ENCODE measurements around the gene ADCYAP1R1. TPM values are rescaled to one million over a fixed set of nuclear protein-coding genes. Genes with fewer than 3 reads are reported as not detected.

ADCYAP1R1 gene
- total RNA-seq, 1 donor from 2014 or later = 7.8 TPM

DNA sequence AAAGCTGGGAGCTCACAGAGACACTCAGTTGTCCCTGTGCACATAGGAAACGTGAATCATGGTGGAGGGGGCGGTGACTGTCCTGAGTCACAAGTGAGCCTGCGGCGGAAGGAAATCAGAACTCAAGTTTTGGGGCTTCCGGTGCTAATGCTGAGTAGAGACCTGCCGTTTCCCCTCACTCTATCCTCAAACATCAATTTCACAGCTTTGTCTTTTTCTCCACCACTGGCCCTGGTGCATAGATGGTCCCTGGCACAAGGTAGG is 21.9 kb downstream of the ADCYAP1R1 start:
- no peaks in the 10 kb centered on the region for H3K4me1 ChIP-seq
- no peak for DNase-seq (ENCODE audit: low spot score in 2 of 2)
- H3K4me3 ChIP-seq = no peak overlapping the region
- H3K27me3 ChIP-seq = no peaks in the 10 kb centered on the region
- intact Hi-C loops (cut with DNase I) = no loop called here
- no peaks in the 10 kb centered on the region for H3K9me3 ChIP-seq
- H3K27ac ChIP-seq = no peak overlapping the region
- H3K36me3 ChIP-seq = no peaks in the 10 kb centered on the region
- TF ChIP-seq, protein P1, sequence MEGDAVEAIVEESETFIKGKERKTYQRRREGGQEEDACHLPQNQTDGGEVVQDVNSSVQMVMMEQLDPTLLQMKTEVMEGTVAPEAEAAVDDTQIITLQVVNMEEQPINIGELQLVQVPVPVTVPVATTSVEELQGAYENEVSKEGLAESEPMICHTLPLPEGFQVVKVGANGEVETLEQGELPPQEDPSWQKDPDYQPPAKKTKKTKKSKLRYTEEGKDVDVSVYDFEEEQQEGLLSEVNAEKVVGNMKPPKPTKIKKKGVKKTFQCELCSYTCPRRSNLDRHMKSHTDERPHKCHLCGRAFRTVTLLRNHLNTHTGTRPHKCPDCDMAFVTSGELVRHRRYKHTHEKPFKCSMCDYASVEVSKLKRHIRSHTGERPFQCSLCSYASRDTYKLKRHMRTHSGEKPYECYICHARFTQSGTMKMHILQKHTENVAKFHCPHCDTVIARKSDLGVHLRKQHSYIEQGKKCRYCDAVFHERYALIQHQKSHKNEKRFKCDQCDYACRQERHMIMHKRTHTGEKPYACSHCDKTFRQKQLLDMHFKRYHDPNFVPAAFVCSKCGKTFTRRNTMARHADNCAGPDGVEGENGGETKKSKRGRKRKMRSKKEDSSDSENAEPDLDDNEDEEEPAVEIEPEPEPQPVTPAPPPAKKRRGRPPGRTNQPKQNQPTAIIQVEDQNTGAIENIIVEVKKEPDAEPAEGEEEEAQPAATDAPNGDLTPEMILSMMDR (IDR thresholded peaks at IDR 0.05) = no peak

DNA sequence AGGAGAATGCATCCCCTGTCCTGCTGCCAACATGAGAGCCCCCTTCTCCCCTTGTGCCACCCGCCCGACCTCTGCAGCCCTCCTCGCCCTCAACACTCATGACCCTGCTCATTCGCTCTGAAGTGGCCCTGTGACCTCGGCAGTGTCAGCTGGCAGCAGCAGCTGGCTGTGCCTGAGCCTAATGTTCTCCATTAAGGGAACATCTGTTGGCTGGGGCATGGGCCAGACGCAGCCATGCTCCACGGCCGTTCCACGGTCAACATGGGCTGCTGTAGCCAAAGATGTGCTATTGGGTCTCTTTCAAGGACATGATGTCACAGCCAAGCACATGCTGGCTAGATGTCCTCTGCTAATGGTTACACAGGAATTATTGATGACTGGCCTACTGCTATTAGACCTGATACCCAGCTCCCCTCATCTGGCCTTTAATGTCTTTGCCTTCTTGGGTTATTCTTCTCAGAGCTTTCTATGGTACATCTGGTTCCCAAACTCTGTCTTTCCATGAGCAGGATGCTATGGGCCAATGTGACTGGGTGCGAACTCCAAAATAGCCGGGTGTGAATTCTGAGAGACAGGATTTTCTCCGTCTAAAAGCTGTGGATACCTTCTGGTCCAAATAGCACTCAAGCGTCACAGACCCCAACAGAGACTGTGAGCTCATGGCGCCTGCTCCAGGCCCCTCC is 22.4 kb downstream of the ADCYAP1R1 start:
- Histone ChIP-seq H3K9me3 (no peaks in the 10 kb centered on the region), H3K27ac (no peak overlapping the region), H3K4me3 (no peak overlapping the region), H3K27me3 (no peaks in the 10 kb centered on the region), H3K36me3 (no peaks in the 10 kb centered on the region), H3K4me1 (no peaks in the 10 kb centered on the region)
- no peak for DNase-seq (ENCODE audit: low spot score in 2 of 2)
- TF ChIP-seq, protein P1 (IDR thresholded peaks at IDR 0.05) = no peak
- intact Hi-C loops (cut with DNase I) = no loop called here

DNA sequence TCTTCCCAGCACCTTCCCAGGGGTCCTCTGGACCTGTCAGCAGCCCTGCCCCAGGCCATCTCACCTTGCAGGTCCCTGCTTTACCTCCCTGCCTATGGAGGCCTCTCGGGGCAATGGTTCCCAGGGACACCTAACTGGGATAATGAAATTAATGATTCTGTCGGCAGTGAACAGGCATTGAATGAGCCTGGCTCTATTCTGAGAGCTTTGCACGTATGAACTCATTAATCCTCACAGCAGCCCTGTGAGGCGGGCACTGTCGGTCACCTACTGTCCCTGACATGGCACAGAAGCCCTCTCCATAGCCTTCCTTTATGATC is 22.9 kb downstream of the ADCYAP1R1 start:
- no peaks in the 10 kb centered on the region for H3K4me1 ChIP-seq
- no peaks in the 10 kb centered on the region for H3K36me3 ChIP-seq
- H3K27ac ChIP-seq = no peak overlapping the region
- intact Hi-C loops (cut with DNase I) = no loop called here
- H3K9me3 ChIP-seq = no peaks in the 10 kb centered on the region
- no peak for DNase-seq (ENCODE audit: low spot score in 2 of 2)
- TF ChIP-seq, protein P1 (IDR thresholded peaks at IDR 0.05) = no peak
- no peak overlapping the region for H3K4me3 ChIP-seq
- no peaks in the 10 kb centered on the region for H3K27me3 ChIP-seq

DNA sequence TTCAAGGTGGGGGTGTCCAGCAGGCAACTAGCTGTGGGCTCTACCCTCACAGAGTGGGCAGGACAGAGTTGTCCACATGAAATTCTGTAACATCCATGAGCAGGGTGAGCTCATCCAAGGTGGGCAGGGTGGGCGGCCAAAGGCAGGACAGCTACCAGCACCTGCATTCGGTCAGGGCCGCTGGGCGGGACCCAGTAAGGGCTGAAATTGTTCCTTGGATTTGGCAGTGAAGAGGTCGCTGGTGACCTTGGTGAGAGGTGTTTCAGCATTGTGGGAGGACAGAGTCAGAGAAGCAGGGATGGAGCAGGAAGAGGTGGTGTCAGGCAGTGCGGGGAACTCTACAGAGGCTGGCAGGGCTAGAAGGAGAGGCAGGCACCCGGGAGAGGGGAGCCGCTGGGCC is 23.9 kb downstream of the ADCYAP1R1 start:
- TF ChIP-seq, protein P1 (IDR thresholded peaks at IDR 0.05) = no peak
- Histone ChIP-seq H3K27me3 (no peaks in the 10 kb centered on the region), H3K9me3 (no peaks in the 10 kb centered on the region), H3K4me1 (no peaks in the 10 kb centered on the region), H3K36me3 (no peaks in the 10 kb centered on the region), H3K4me3 (no peak overlapping the region), H3K27ac (no peak overlapping the region)
- no peak for DNase-seq (ENCODE audit: low spot score in 2 of 2)
- intact Hi-C loops (cut with DNase I) = no loop called here

GRCh38 chr7:31076641-31077310 is 24.7 kb downstream of the ADCYAP1R1 start:
- Histone ChIP-seq H3K4me3 (no peak overlapping the region), H3K36me3 (no peaks in the 10 kb centered on the region), H3K9me3 (no peaks in the 10 kb centered on the region), H3K27me3 (no peaks in the 10 kb centered on the region), H3K4me1 (no peaks in the 10 kb centered on the region), H3K27ac (no peak overlapping the region)
- TF ChIP-seq, protein P1 (IDR thresholded peaks at IDR 0.05) = no peak
- DNase-seq (ENCODE audit: low spot score in 2 of 2) = no peak
- intact Hi-C loops (cut with DNase I) = no loop called here

All from ascending aorta (tissue), 2 donors.